ENCODE results near the gene RBM5.

The RBM5 gene

GRCh38 chr3:50120364-50121071 lies 31.8 kb downstream of the RBM5 start:
- Histone ChIP-seq H4K8ac (ENCODE audit: low read depth, low read length) (no peak overlapping the region), H3K18ac (ENCODE audit: low read length) (no peak overlapping the region), H3K9ac (ENCODE audit: low read length) (no peak overlapping the region), H3K14ac (ENCODE audit: low read length) (no peak overlapping the region), H3K9me3 (ENCODE audit: insufficient read depth, low read depth, low read length) (peaks cover 2% of the 10 kb centered on the region), H3K36me3 (ENCODE audit: control insufficient read depth in 1 of 2, insufficient read depth in 2 of 2, low read length in 2 of 2) (peaks cover 45 to 59% of the 10 kb centered on the region in 2 experiments), H3K79me2 (ENCODE audit: control insufficient read depth, insufficient read depth, low read length, poor library complexity) (no peaks in the 10 kb centered on the region), H3K27me3 (ENCODE audit: insufficient read depth, low read length) (no peaks in the 10 kb centered on the region), H3K4me1 (ENCODE audit: control insufficient read depth in 1 of 2, insufficient read depth in 2 of 2, low read length in 2 of 2) (peaks cover 9 to 14% of the 10 kb centered on the region in 2 experiments), H2BK5ac (ENCODE audit: low read depth, low read length, poor library complexity) (no peak overlapping the region), H3K4me2 (ENCODE audit: low read length) (no peak overlapping the region), H4K12ac (ENCODE audit: low read depth, low read length) (no peak overlapping the region), H4K91ac (ENCODE audit: low read depth, low read length) (no peak overlapping the region), H3K4ac (ENCODE audit: low read depth, low read length) (no peak overlapping the region), H3K27ac (ENCODE audit: low read depth, low read length) (no peak overlapping the region), H3K79me1 (ENCODE audit: low read length) (peaks cover 4% of the 10 kb centered on the region), H2BK120ac (ENCODE audit: insufficient read depth, low read length, poor library complexity) (no peak overlapping the region), H2AFZ (ENCODE audit: insufficient read depth, low read length, poor library complexity) (no peak overlapping the region), H2BK12ac (ENCODE audit: low read length) (no peak overlapping the region), H3K4me3 (ENCODE audit: low read depth, low read length) (no peak overlapping the region), H3K23ac (ENCODE audit: low read length) (no peak overlapping the region), H2AK5ac (ENCODE audit: low read length) (no peak overlapping the region)
- no peak for DNase-seq
- no CpG with 5 or more reads among the region's 10 CpGs for WGBS (ENCODE audit: extremely low coverage, insufficient coverage, insufficient read length)

- Histone ChIP-seq H2BK120ac (ENCODE audit: insufficient read depth, low read length, poor library complexity) (no peak overlapping the region), H4K12ac (ENCODE audit: low read depth, low read length) (no peak overlapping the region), H3K4ac (ENCODE audit: low read depth, low read length) (no peak overlapping the region), H2AK5ac (ENCODE audit: low read length) (no peak overlapping the region), H3K18ac (ENCODE audit: low read length) (no peak overlapping the region), H2BK5ac (ENCODE audit: low read depth, low read length, poor library complexity) (no peak overlapping the region), H3K4me2 (ENCODE audit: low read length) (no peak overlapping the region), H4K91ac (ENCODE audit: low read depth, low read length) (no peak overlapping the region), H4K8ac (ENCODE audit: low read depth, low read length) (no peak overlapping the region), H3K14ac (ENCODE audit: low read length) (no peak overlapping the region), H2AFZ (ENCODE audit: insufficient read depth, low read length, poor library complexity) (no peak overlapping the region), H3K27ac (ENCODE audit: low read depth, low read length) (no peak overlapping the region), H3K23ac (ENCODE audit: low read length) (no peak overlapping the region), H2BK12ac (ENCODE audit: low read length) (no peak overlapping the region), H3K9ac (ENCODE audit: low read length) (no peak overlapping the region), H3K4me3 (ENCODE audit: low read depth, low read length) (no peak overlapping the region), H3K4me1 (ENCODE audit: control insufficient read depth in 1 of 2, insufficient read depth in 2 of 2, low read length in 2 of 2) (peaks cover 17 to 22% of the 10 kb centered on the region in 2 experiments), H3K27me3 (ENCODE audit: insufficient read depth, low read length) (no peaks in the 10 kb centered on the region), H3K79me2 (ENCODE audit: control insufficient read depth, insufficient read depth, low read length, poor library complexity) (no peaks in the 10 kb centered on the region), H3K9me3 (ENCODE audit: insufficient read depth, low read depth, low read length) (peaks cover 2% of the 10 kb centered on the region), H3K79me1 (ENCODE audit: low read length) (peaks cover 10% of the 10 kb centered on the region), H3K36me3 (ENCODE audit: control insufficient read depth in 1 of 2, insufficient read depth in 2 of 2, low read length in 2 of 2) (peaks cover 37 to 51% of the 10 kb centered on the region in 2 experiments)
- peak; percentile 50 to 80 for DNase-seq
- WGBS (ENCODE audit: extremely low coverage, insufficient coverage, insufficient read length): no CpG with 5 or more reads among the region's 13 CpGs
Measured at GRCh38 chr3:50121072-50122032, 32.6 kb downstream of the RBM5 start.

GRCh38 chr3:50122071-50122470 lies 33.4 kb downstream of the RBM5 start:
- Histone ChIP-seq H4K8ac (ENCODE audit: low read depth, low read length) (no peak overlapping the region), H3K79me2 (ENCODE audit: control insufficient read depth, insufficient read depth, low read length, poor library complexity) (no peaks in the 10 kb centered on the region), H3K36me3 (ENCODE audit: control insufficient read depth in 1 of 2, insufficient read depth in 2 of 2, low read length in 2 of 2) (peaks cover 31 to 44% of the 10 kb centered on the region in 2 experiments), H3K79me1 (ENCODE audit: low read length) (peaks cover 12% of the 10 kb centered on the region), H3K4ac (ENCODE audit: low read depth, low read length) (no peak overlapping the region), H2BK12ac (ENCODE audit: low read length) (no peak overlapping the region), H4K12ac (ENCODE audit: low read depth, low read length) (no peak overlapping the region), H3K4me2 (ENCODE audit: low read length) (no peak overlapping the region), H3K27me3 (ENCODE audit: insufficient read depth, low read length) (no peaks in the 10 kb centered on the region), H2BK5ac (ENCODE audit: low read depth, low read length, poor library complexity) (no peak overlapping the region), H2BK120ac (ENCODE audit: insufficient read depth, low read length, poor library complexity) (no peak overlapping the region), H3K18ac (ENCODE audit: low read length) (no peak overlapping the region), H3K4me1 (ENCODE audit: control insufficient read depth in 1 of 2, insufficient read depth in 2 of 2, low read length in 2 of 2) (peaks cover 22 to 29% of the 10 kb centered on the region in 2 experiments), H3K9me3 (ENCODE audit: insufficient read depth, low read depth, low read length) (peaks cover 2% of the 10 kb centered on the region), H3K9ac (ENCODE audit: low read length) (no peak overlapping the region), H3K23ac (ENCODE audit: low read length) (no peak overlapping the region), H3K14ac (ENCODE audit: low read length) (no peak overlapping the region), H4K91ac (ENCODE audit: low read depth, low read length) (no peak overlapping the region), H2AFZ (ENCODE audit: insufficient read depth, low read length, poor library complexity) (no peak overlapping the region), H3K4me3 (ENCODE audit: low read depth, low read length) (no peak overlapping the region), H3K27ac (ENCODE audit: low read depth, low read length) (no peak overlapping the region), H2AK5ac (ENCODE audit: low read length) (no peak overlapping the region)
- WGBS (ENCODE audit: extremely low coverage, insufficient coverage, insufficient read length): no CpG with 5 or more reads among the region's 2 CpGs
- no peak for DNase-seq

GRCh38 chr3:50122661-50123391 lies 34.1 kb downstream of the RBM5 start:
- H3K4me3 ChIP-seq (ENCODE audit: low read depth, low read length): no peak overlapping the region
- H3K4me2 ChIP-seq (ENCODE audit: low read length): no peak overlapping the region
- H3K23ac ChIP-seq (ENCODE audit: low read length): no peak overlapping the region
- H3K9ac ChIP-seq (ENCODE audit: low read length): no peak overlapping the region
- no peak overlapping the region for H2AK5ac ChIP-seq (ENCODE audit: low read length)
- no peak overlapping the region for H4K12ac ChIP-seq (ENCODE audit: low read depth, low read length)
- H2BK120ac ChIP-seq (ENCODE audit: insufficient read depth, low read length, poor library complexity): no peak overlapping the region
- DNase-seq: no peak
- H3K18ac ChIP-seq (ENCODE audit: low read length): no peak overlapping the region
- H3K4ac ChIP-seq (ENCODE audit: low read depth, low read length): no peak overlapping the region
- no peak overlapping the region for H4K8ac ChIP-seq (ENCODE audit: low read depth, low read length)
- no peak overlapping the region for H2BK12ac ChIP-seq (ENCODE audit: low read length)
- H3K79me2 ChIP-seq (ENCODE audit: control insufficient read depth, insufficient read depth, low read length, poor library complexity): no peaks in the 10 kb centered on the region
- peaks cover 23 to 37% of the 10 kb centered on the region in 2 experiments for H3K36me3 ChIP-seq (ENCODE audit: control insufficient read depth in 1 of 2, insufficient read depth in 2 of 2, low read length in 2 of 2)
- H2AFZ ChIP-seq (ENCODE audit: insufficient read depth, low read length, poor library complexity): no peak overlapping the region
- H4K91ac ChIP-seq (ENCODE audit: low read depth, low read length): no peak overlapping the region
- no peak overlapping the region for H3K27ac ChIP-seq (ENCODE audit: low read depth, low read length)
- H3K27me3 ChIP-seq (ENCODE audit: insufficient read depth, low read length): no peaks in the 10 kb centered on the region
- no peak overlapping the region for H2BK5ac ChIP-seq (ENCODE audit: low read depth, low read length, poor library complexity)
- whole genome bisulfite sequencing (ENCODE audit: extremely low coverage, insufficient coverage, insufficient read length): no CpG with 5 or more reads among the region's 14 CpGs
- no peak overlapping the region for H3K14ac ChIP-seq (ENCODE audit: low read length)
- H3K4me1 ChIP-seq (ENCODE audit: control insufficient read depth in 1 of 2, insufficient read depth in 2 of 2, low read length in 2 of 2): peaks cover 22 to 29% of the 10 kb centered on the region in 2 experiments
- H3K9me3 ChIP-seq (ENCODE audit: insufficient read depth, low read depth, low read length): peaks cover 2% of the 10 kb centered on the region
- peaks cover 12% of the 10 kb centered on the region for H3K79me1 ChIP-seq (ENCODE audit: low read length)

All from trophoblast cell (in vitro differentiated cells and primary cell).